IMR-90 (cell line): ENCODE measurements around the gene C16orf74.

ENCODE experiments used
- BHLHE40 ChIP-seq: fragments of 150-350 bp; IDR thresholded peaks from 2 replicates; pipeline ENCODE4 v1.6.1; 2016; ENCODE audit warnings: mild to moderate bottlenecking, low read depth, low read length
- CEBPB ChIP-seq: IDR thresholded peaks from 2 replicates; pipeline ENCODE4 v1.6.1; 2012; ENCODE audit warnings: low read depth, low read length, improper control_type of control experiment
- FOS ChIP-seq: fragments of 150-350 bp; IDR thresholded peaks from 2 replicates; pipeline ENCODE4 v1.6.1; 2016; ENCODE audit warnings: low read depth, low read length
- MAFK ChIP-seq: IDR thresholded peaks from 2 replicates; pipeline ENCODE4 v1.6.1; 2012; ENCODE audit warnings: low read depth, low read length, improper control_type of control experiment
- MXI1 ChIP-seq: IDR thresholded peaks from 2 replicates; pipeline ENCODE4 v1.6.1; 2012; ENCODE audit warnings: low read depth, mild to moderate bottlenecking, low read length, moderate library complexity, borderline replicate concordance
- POLR2A ChIP-seq: IDR thresholded peaks from 2 replicates; pipeline ENCODE4 v1.6.1; 2012; ENCODE audit warnings: mild to moderate bottlenecking, low read depth, low read length
- RAD21 ChIP-seq: IDR thresholded peaks from 2 replicates; pipeline ENCODE4 v1.6.1; 2012; ENCODE audit warnings: low read length, improper control_type of control experiment
- RCOR1 ChIP-seq: IDR thresholded peaks from 2 replicates; pipeline ENCODE4 v1.6.1; 2012; ENCODE audit warnings: mild to moderate bottlenecking, low read length, improper control_type of control experiment; ENCODE audit not compliant: insufficient replicate concordance
- RFX5 ChIP-seq: IDR thresholded peaks from 2 replicates; pipeline ENCODE4 v1.8.0; 2012; ENCODE audit warnings: low read depth, mild to moderate bottlenecking, low read length, moderate library complexity
- SMC3 ChIP-seq: fragments of 150-350 bp; IDR thresholded peaks from 2 replicates; pipeline ENCODE4 v1.6.1; 2016; ENCODE audit warnings: low read depth, mild to moderate bottlenecking, antibody characterized with exemption, low read length, moderate library complexity
- TF ChIP-seq, protein P1 (sequence below): conservative IDR thresholded peaks from 2 replicates; pipeline ENCODE4 v1.5.1; 2012; ENCODE audit warnings: mild to moderate bottlenecking, low read depth, low read length, improper control_type of control experiment

DNA sequence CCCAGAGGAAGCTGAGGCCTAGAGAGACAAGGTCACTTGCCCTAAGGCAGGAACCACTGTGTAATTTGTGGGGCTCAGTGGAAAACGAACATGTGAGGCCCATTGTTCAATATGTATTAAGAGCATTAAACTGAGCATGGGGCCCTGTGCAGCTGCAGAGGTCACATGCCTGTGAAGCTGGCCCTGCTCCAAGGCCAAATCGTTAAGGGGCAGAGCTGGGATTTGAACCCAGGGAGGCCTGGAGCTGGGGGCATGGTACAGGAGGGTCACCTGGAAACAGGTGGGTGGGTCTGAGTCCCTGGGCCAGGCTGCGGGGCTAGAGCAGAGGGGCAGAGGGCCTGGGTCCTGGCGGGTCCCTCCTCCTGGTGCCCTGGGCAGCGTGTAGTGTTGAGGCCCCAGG is 19.7 kb downstream of the C16orf74 start:
- TF ChIP-seq MAFK (no peak), CEBPB (no peak), RCOR1 (no peak), FOS (no peak), POLR2A (no peak), RAD21 (no peak), SMC3 (no peak), MXI1 (no peak), RFX5 (no peak), BHLHE40 (no peak)
- TF ChIP-seq, protein P1, sequence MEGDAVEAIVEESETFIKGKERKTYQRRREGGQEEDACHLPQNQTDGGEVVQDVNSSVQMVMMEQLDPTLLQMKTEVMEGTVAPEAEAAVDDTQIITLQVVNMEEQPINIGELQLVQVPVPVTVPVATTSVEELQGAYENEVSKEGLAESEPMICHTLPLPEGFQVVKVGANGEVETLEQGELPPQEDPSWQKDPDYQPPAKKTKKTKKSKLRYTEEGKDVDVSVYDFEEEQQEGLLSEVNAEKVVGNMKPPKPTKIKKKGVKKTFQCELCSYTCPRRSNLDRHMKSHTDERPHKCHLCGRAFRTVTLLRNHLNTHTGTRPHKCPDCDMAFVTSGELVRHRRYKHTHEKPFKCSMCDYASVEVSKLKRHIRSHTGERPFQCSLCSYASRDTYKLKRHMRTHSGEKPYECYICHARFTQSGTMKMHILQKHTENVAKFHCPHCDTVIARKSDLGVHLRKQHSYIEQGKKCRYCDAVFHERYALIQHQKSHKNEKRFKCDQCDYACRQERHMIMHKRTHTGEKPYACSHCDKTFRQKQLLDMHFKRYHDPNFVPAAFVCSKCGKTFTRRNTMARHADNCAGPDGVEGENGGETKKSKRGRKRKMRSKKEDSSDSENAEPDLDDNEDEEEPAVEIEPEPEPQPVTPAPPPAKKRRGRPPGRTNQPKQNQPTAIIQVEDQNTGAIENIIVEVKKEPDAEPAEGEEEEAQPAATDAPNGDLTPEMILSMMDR = no peak
